ENCODE results near the gene PRSS8.

GRCh38 chr16:31143694-31144148, 8.2 kb upstream of the PRSS8 start:
- TF ChIP-seq CTCF (IDR thresholded peaks at IDR 0.05; ENCODE audit: borderline replicate concordance, extremely low read depth, low read length, poor library complexity, severe bottlenecking) (peak; percentile 8), EZH2 (IDR thresholded peaks at IDR 0.05; ENCODE audit: borderline replicate concordance, low read depth, low read length, severe bottlenecking) (no peak)
